ENCODE data around the gene LEF1.

DNA sequence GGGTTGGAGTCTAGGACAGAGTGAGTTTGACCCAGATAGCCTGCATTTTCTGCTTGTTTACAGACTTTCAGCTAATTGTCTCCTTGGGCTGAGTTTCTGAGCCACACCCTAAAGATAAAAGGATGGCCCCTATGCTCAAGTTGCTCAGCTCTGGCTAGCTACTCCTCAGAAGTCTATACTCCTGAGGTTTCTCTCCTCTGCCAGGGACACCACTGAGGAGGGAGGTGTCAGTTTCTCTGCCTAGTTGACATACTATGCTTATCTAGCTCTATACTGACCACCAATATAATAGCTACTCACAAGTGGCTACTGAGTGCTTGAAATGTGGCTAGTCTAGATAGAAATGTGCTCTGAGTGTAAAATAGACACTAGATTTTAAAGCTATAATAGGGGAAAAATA, 155.4 kb downstream of the LEF1 start:
- TF ChIP-seq CTCF (conservative IDR thresholded peaks at IDR 0.05; ENCODE audit: low read depth in 2 of 2) (no peak), CREB1 (CRISPR knock-in tag; IDR thresholded peaks at IDR 0.05; ENCODE audit: low read depth) (no peak), REST (IDR thresholded peaks at IDR 0.05; ENCODE audit: unreplicated experiment) (no peak), EZH2phosphoT487 (IDR thresholded peaks at IDR 0.05; ENCODE audit: unreplicated experiment) (no peak), ZNF331 (CRISPR knock-in tag; IDR thresholded peaks at IDR 0.05; ENCODE audit: low read depth) (no peak), EZH2 (IDR thresholded peaks at IDR 0.05; ENCODE audit: low read depth, unreplicated experiment) (no peak), STAT1 (IDR thresholded peaks at IDR 0.05; ENCODE audit: unreplicated experiment) (no peak), POLR2AphosphoS5 (IDR thresholded peaks at IDR 0.05; ENCODE audit: low read depth) (no peak)

Measured in GM23338 (cell line).